ENCODE data around the gene GBGT1.

DNA sequence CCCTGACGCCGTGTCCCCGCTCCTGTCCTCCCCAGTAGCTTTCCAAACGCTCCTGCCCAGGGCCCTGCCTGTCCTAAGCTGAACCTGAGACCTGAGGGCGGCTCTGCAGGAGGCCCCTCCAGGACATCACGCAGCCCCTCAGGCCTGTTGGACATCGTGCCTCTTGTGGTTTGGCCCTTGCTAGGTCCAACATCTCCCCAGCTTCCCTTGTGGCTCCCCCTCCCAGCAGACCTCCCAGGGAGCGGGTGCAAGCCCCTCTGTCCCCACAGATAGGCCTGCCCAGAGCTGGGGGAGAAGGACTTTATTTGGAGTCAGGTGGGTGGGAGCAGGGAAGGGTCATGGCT is 41.3 kb upstream of the GBGT1 start:
- no peak for TF ChIP-seq EZH2 (IDR thresholded peaks at IDR 0.05)
- no peak for TF ChIP-seq POLR2AphosphoS5 (IDR thresholded peaks at IDR 0.05; ENCODE audit: borderline replicate concordance, low read depth, low read length)
